HTERT RPE-1 (cell line): Measurements from ENCODE around the gene ARHGAP12.

Experiments
- in situ Hi-C: fragments of 300-500 bp; cut with MboI; formaldehyde crosslinking; loops from 4 replicates; pipeline ENCODE4 v1.14.3; 2020; ENCODE audit warnings: low sequenced_read_pairs

Gene ARHGAP12

GRCh38 chr10:31885971-31886370, 42.7 kb downstream of the ARHGAP12 start:
- in situ Hi-C loops = no loop called here

DNA sequence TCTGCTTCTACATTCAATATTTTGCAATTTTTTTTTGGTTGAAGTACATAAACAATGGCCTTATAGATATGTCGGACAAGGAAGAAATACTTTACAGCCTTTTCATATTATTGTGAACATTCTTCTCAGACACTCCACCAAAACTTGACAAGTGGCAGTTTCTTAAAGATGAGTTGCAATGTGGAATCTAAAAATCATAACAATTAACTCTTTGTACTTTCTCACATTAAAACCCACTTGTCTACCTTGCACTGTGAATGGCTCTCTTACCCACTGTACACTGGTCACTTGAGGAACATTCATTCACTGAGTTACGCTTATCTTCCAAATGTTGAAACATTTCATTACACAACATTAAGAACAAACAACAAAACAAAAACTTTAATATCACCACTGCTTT, 44.2 kb downstream of the ARHGAP12 start:
- in situ Hi-C loops = no loop called here

DNA sequence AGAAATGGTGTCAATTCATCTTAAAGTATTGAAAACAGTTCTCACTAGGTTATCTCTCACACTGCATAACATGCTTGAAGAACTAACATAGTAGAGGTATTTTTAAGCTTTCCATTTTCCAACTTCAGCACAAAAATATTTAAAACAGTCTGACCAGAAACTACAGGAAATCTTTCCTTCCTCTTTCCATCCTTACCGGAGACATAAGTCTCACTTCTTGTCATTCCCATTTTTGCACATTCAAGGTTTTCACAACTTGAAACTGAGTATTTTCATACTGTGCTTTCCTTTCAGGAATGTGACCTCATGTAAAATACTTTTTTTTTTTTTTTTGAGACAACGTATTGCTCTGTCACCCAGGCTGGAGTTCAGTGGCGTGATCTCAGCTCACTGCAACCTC, 45.2 kb downstream of the ARHGAP12 start:
- in situ Hi-C loops = no loop called here

- in situ Hi-C loops = no loop called here
Measured at GRCh38 chr10:31878486-31878885, 50.1 kb downstream of the ARHGAP12 start.

- in situ Hi-C loops = no loop called here
Measured at GRCh38 chr10:31876652-31877352, 51.8 kb downstream of the ARHGAP12 start.

- in situ Hi-C loops = no loop called here
Measured at GRCh38 chr10:31875608-31876007, 53.0 kb downstream of the ARHGAP12 start.

DNA sequence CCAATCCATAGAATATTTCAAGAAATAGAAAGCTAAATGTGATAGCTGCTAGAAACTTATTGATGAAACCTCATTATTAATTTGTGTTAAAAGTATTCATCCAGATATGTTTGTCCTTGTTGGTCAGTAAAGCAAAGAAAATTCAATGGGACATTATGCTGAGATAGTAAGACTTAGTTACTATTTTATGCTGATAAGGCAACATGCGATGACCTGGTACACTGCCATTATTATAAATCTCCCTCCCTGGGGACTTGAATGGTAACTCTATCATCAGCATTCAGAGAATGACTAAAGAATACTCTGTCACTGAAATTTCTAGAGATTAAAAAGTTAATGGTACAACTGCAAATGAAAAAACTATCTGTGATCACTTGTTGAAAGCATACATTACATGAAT, 54.9 kb downstream of the ARHGAP12 start:
- in situ Hi-C loops = no loop called here

- in situ Hi-C loops = no loop called here
Measured at GRCh38 chr10:31871266-31872065, 57.2 kb downstream of the ARHGAP12 start.

DNA sequence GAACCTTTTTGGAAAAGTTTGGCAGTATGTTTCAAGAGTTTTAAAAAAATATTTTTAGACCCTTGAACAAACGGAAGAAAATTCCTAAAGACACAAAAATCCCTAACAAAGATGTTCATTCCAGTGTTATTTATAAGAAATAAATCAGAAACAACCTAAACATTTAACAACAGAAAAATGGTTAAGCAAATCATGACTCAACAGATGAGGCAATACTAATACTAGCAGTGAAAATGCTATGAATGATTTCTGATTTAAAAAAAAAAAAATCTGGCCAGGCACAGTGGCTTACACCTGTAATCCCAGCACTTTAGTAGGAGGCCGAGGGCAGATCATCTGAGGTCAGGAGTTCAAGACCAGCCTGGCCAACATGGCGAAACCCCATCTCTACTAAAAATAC, 61.0 kb downstream of the ARHGAP12 start:
- in situ Hi-C loops = no loop called here

GRCh38 chr10:31866118-31866670, 62.4 kb downstream of the ARHGAP12 start:
- in situ Hi-C loops = no loop called here

DNA sequence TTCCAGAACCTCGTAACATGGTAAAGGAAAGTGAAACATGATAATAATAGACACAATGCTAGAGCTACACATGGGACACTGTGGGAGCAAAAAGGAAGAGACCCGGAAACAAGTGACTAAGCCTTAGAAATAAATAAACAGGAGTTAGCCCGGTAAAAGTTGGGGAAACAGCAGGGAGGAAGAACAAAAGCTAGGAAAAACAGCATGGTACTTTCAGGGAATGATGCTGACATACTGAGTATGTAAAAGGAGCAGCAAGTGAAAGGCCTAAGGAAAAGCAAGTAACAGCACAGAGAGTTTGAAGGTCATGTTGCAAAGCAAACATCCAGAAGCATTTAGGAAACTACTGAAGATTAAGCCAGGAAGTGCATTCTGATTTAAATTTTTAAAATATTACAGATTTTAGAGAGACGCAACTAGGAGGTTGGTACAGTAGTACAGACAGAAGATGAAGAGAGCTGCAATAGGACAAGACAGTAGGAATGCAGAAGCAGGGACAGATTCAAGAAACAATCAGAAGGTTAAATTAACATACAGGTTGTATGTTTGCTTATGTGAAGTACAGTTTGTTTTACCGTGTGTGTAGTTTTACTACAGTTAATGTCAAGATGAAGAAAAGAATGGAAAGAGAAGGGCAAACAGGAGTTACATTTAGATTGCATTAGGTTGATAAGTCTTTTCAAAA, 63.7 kb downstream of the ARHGAP12 start:
- in situ Hi-C loops = no loop called here

- in situ Hi-C loops = no loop called here
Measured at GRCh38 chr10:31855033-31855432, 73.6 kb downstream of the ARHGAP12 start.

- in situ Hi-C loops = no loop called here
Measured at GRCh38 chr10:31853629-31854028, 75.0 kb downstream of the ARHGAP12 start.

- in situ Hi-C loops = no loop called here
Measured at GRCh38 chr10:31851216-31851615, 77.4 kb downstream of the ARHGAP12 start.

- in situ Hi-C loops = no loop called here
Measured at GRCh38 chr10:31847515-31847914, 81.1 kb downstream of the ARHGAP12 start.

DNA sequence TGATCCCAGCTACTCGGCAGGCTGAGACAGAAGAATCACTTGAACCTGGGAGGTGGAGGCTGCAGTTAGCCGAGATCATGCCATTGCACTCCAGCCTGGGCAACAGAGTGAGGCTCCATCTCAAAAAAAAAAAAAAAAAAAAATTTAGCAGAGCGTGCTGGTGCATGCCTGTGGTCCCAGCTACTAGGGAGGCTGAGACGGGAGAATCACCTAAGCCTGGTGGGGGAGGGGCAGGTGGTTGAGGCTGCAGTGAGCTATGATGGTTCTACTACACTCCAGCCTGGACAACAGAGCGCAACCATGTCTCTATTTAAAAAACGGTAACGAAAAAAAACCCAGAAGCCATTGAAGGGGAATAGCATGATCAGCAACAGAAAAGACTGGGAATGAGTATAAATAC, 89.9 kb downstream of the ARHGAP12 start:
- in situ Hi-C loops = no loop called here

GRCh38 chr10:31838065-31838464, 90.6 kb downstream of the ARHGAP12 start:
- in situ Hi-C loops = no loop called here

DNA sequence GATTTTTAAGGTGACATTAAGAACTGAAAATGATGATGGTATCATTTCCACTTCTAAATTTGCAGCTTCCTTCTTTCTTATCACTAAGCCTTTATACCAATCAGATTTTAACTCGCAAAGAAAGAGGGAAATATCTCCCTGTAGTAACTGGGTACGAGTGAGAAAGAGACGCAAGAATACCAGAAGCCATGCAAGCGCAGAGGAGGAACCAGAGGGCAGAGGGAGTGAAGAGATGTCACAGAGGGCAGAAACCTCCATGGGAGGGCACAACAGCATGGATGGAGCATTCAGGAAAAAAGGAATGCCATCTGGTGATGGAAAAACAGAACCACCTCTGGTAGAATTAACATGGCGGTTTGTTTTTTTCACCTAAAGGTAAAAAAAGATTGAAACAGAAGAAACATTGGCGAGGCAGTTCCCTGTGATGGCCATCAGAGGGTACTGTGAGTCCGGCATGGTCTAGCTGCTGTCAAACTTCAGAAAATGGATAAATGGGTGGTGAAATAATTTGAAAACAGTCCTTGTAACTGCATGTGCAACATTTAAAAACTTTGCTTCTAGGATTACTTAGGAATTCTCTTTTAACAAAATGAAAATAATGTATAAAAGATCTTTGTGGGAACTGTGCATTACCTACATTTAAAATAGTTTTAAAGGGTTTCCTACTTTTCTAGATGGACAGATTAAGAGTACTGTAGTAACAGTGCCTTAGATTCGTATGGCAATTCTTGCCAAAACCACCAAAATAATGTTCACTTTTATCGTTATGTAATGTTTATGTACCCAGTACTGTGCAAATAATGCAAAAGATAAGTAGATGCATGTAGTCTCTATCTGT, 91.8 kb downstream of the ARHGAP12 start:
- in situ Hi-C loops = no loop called here

DNA sequence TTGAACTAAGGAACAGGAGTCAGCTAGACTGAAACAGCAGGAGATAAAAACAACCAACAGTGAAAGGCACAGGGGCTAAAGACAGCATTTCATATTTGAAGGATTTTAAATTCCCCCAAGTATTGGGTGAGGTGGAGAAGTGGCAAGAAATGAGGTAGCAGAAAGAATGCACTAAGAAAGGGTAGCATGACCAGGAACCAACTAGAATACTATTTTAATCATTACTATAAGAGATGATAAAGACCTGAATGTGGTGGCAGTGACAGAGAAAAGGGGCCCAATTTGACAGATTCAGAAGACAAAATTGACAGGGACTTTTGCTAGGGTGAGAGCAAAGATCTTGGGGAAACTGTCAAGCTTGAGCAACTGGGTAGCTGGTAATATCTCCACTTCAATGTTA, 94.9 kb downstream of the ARHGAP12 start:
- in situ Hi-C loops = no loop called here

DNA sequence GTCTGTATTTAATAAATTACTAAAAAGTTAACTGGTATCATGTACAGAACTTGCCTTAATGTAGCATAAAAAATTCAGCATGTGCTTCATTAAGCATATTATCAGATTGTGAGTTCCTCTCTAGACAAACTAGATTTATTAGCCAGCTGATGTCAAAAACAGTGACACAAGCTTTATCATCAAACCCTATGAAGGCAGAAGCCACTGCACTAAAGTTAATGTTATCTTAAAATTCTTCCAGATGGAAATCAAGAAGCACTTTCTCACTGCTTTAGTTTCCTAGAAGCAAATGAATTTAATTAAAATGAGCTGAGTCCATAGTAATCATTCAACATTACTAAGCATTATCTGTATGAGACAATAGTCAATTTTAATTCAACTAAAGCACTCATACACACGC, 96.4 kb downstream of the ARHGAP12 start:
- in situ Hi-C loops = no loop called here

- in situ Hi-C loops = no loop called here
Measured at GRCh38 chr10:31830887-31831286, 97.7 kb downstream of the ARHGAP12 start.
